IPS DF 4.7 (cell line): ENCODE data around the gene FAM151B.
"Not testable (repeated sequence)": the region's sequence is repeated elsewhere in the genome, so short reads cannot be mapped to it uniquely, and the experiment has no call there.

Experiments used
- DNase-seq: peaks from one replicate; pipeline ENCODE4 v3.0.0-alpha.2; 2013; ENCODE audit warnings: low spot score; ENCODE audit errors: extremely low read depth

FAM151B gene

GRCh38 chr5:80503641-80504040 lies 15.7 kb downstream of the FAM151B start:
- DNase-seq, result no peak

- DNase-seq, result no peak
Measured at GRCh38 chr5:80504833-80505232, 16.9 kb downstream of the FAM151B start.

- no peak for DNase-seq
Measured at GRCh38 chr5:80507663-80508062, 19.8 kb downstream of the FAM151B start.

GRCh38 chr5:80508844-80509243 lies 20.9 kb downstream of the FAM151B start:
- DNase-seq, result no peak

- DNase-seq, result no peak
Measured at GRCh38 chr5:80509362-80509761, 21.5 kb downstream of the FAM151B start.

- DNase-seq, result no peak
Measured at GRCh38 chr5:80516826-80517225, 28.9 kb downstream of the FAM151B start.

GRCh38 chr5:80540691-80541090 lies 52.8 kb downstream of the FAM151B start:
- no peak for DNase-seq

- no peak for DNase-seq
Measured at GRCh38 chr5:80541392-80541791, 53.5 kb downstream of the FAM151B start.

GRCh38 chr5:80554646-80555045 lies 66.7 kb downstream of the FAM151B start:
- DNase-seq, result no peak

GRCh38 chr5:80555099-80555498 lies 67.2 kb downstream of the FAM151B start:
- no peak for DNase-seq

- no peak for DNase-seq
Measured at GRCh38 chr5:80559244-80559643, 71.3 kb downstream of the FAM151B start.

- no peak for DNase-seq
Measured at GRCh38 chr5:80565330-80565729, 77.4 kb downstream of the FAM151B start.

GRCh38 chr5:80566711-80567259 lies 78.9 kb downstream of the FAM151B start:
- no peak for DNase-seq

GRCh38 chr5:80568251-80568650 lies 80.4 kb downstream of the FAM151B start:
- no peak for DNase-seq

- DNase-seq, result no peak
Measured at GRCh38 chr5:80569086-80569960, 81.4 kb downstream of the FAM151B start.

- no peak for DNase-seq
Measured at GRCh38 chr5:80569961-80570786, 82.3 kb downstream of the FAM151B start, which contains the start of gene ANKRD34B. TSS of gene ANKRD34B (minus strand) at chr5:80570280. CDS start at chr5:80560019, 10,261 bp downstream.

- DNase-seq, result no peak
Measured at GRCh38 chr5:80573062-80573461, 85.2 kb downstream of the FAM151B start.

GRCh38 chr5:80576383-80576782 lies 88.5 kb downstream of the FAM151B start:
- DNase-seq, result no peak

GRCh38 chr5:80577707-80578106 lies 89.8 kb downstream of the FAM151B start:
- DNase-seq, result no peak

GRCh38 chr5:80579050-80579449 lies 91.2 kb downstream of the FAM151B start:
- no peak for DNase-seq

GRCh38 chr5:80580291-80580690 lies 92.4 kb downstream of the FAM151B start:
- DNase-seq, result not testable (repeated sequence)

- no peak for DNase-seq
Measured at GRCh38 chr5:80584770-80585169, 96.9 kb downstream of the FAM151B start.
